ENCODE data around the gene PPARD. TPM values are rescaled to one million over a fixed set of nuclear protein-coding genes. Genes with fewer than 3 reads are reported as not detected.

The PPARD gene
- polyA plus RNA-seq, 3 donors = 1.2 to 22.0 (median 2.4) TPM

DNA sequence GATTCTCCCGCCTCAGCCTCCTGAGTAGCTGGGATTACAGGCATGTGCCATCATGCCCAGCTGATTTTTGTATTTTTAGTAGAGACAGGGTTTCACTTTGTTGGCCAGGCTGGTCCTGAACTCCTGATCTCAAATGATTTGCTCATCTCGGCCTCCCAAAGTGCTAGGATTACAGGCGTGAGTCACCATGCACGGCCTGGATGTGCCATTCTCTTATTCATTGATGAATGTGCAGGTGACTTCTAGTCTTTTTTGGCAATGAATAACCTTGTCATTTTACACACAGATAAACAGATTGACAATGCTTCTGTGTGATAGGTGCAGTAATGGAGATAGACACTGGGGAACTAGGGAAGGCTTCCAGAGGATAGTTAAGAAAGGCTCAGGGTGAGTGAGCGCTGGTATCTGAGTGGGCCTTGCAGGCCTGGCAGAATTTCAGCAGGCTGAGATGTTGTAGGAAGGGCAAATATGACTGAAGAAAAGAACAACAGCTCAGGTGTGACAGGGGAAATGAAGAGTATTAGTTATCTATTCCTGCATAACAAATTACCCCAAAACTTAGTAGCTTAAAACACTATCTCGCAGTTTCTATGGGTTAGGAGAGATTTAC, 23.3 kb downstream of the PPARD start:
- Mint-ChIP-seq H3K27me3 (ENCODE audit: low read depth in 3 of 3) (peaks cover 11 to 18% (median 14%) of the 10 kb centered on the region in 3 donors), H3K27ac (no peak overlapping the region), H3K9me3 (peaks cover 0 to 2% (median 0%) of the 10 kb centered on the region in 7 donors), H3K36me3 (peaks cover 48% of the 10 kb centered on the region in 2 donors), H3K4me1 (peaks cover 55% of the 10 kb centered on the region), H3K4me3 (peak overlapping the region in 1 of 2 donors; percentile 0)
- intact Hi-C loops (cut with micrococcal nuclease) = no loop called here
- Histone ChIP-seq H3K36me3 (replicated peaks in 1 of 2; ENCODE audit: control insufficient read depth in 1 of 2, insufficient read depth in 2 of 2, low read length in 2 of 2) (peaks cover 0 to 4% of the 10 kb centered on the region in 2 donors), H3K27me3 (ENCODE audit: control insufficient read depth in 2 of 2, insufficient read depth in 2 of 2, low read length in 2 of 2) (peaks cover 0 to 7% of the 10 kb centered on the region in 2 donors), H3K4me3 (replicated peaks in 1 of 3; ENCODE audit: low read depth in 2 of 3, low read length in 3 of 3) (no peak overlapping the region), H3K79me2 (ENCODE audit: insufficient read depth, low read length) (peaks cover 4% of the 10 kb centered on the region), H3K4me2 (replicated peaks; ENCODE audit: extremely low read depth, low read length, poor library complexity, severe bottlenecking) (no peak overlapping the region), H2AFZ (ENCODE audit: insufficient read depth, low read depth, low read length, poor library complexity, severe bottlenecking) (no peak overlapping the region), H4K20me1 (ENCODE audit: insufficient read depth, low read length) (peaks cover 52% of the 10 kb centered on the region), H3K9ac (ENCODE audit: insufficient read depth, low read length, poor library complexity, severe bottlenecking) (no peak overlapping the region), H3K27ac (ENCODE audit: low read depth in 1 of 2, low read length in 2 of 2) (no peak overlapping the region), H3K4me1 (ENCODE audit: control insufficient read depth in 1 of 2, insufficient read depth in 2 of 2, low read length in 2 of 2) (peaks cover 42 to 48% of the 10 kb centered on the region in 2 donors), H3K9me3 (replicated peaks in 1 of 2; ENCODE audit: control insufficient read depth in 1 of 2, insufficient read depth in 1 of 2, low read length in 2 of 2) (no peaks in the 10 kb centered on the region)
- DNase-seq = no peak
- WGBS (ENCODE audit: insufficient coverage) = no CpG with 5 or more reads among the region's 6 CpGs
- TF ChIP-seq, protein P1, sequence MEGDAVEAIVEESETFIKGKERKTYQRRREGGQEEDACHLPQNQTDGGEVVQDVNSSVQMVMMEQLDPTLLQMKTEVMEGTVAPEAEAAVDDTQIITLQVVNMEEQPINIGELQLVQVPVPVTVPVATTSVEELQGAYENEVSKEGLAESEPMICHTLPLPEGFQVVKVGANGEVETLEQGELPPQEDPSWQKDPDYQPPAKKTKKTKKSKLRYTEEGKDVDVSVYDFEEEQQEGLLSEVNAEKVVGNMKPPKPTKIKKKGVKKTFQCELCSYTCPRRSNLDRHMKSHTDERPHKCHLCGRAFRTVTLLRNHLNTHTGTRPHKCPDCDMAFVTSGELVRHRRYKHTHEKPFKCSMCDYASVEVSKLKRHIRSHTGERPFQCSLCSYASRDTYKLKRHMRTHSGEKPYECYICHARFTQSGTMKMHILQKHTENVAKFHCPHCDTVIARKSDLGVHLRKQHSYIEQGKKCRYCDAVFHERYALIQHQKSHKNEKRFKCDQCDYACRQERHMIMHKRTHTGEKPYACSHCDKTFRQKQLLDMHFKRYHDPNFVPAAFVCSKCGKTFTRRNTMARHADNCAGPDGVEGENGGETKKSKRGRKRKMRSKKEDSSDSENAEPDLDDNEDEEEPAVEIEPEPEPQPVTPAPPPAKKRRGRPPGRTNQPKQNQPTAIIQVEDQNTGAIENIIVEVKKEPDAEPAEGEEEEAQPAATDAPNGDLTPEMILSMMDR (IDR thresholded peaks at IDR 0.05) = no peak

DNA sequence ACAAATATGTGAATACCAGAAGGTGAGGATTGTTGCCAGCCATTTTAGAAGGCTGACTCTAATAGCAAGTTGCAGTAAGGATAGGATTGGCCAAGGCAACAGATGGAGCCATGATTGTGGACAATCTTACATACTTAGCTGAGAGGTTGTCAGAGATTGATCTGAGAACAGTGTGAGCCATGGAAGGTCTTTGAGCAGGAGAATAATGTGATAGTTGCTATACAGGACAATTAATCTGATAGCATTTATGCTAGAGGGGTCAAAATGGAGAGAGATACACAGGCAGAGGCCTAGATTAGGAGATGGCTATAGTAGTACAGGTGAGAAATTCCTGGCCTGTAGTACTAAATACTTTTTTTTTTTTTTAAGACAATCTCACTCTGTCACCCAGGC, 23.8 kb downstream of the PPARD start:
- Histone ChIP-seq H3K4me1 (ENCODE audit: control insufficient read depth in 1 of 2, insufficient read depth in 2 of 2, low read length in 2 of 2) (peaks cover 47 to 51% of the 10 kb centered on the region in 2 donors), H3K9me3 (replicated peaks in 1 of 2; ENCODE audit: control insufficient read depth in 1 of 2, insufficient read depth in 1 of 2, low read length in 2 of 2) (no peaks in the 10 kb centered on the region), H2AFZ (ENCODE audit: insufficient read depth, low read depth, low read length, poor library complexity, severe bottlenecking) (no peak overlapping the region), H3K27ac (ENCODE audit: low read depth in 1 of 2, low read length in 2 of 2) (no peak overlapping the region), H4K20me1 (ENCODE audit: insufficient read depth, low read length) (peaks cover 47% of the 10 kb centered on the region), H3K4me2 (replicated peaks; ENCODE audit: extremely low read depth, low read length, poor library complexity, severe bottlenecking) (no peak overlapping the region), H3K4me3 (replicated peaks in 1 of 3; ENCODE audit: low read depth in 2 of 3, low read length in 3 of 3) (no peak overlapping the region), H3K36me3 (replicated peaks in 1 of 2; ENCODE audit: control insufficient read depth in 1 of 2, insufficient read depth in 2 of 2, low read length in 2 of 2) (peaks cover 0 to 4% of the 10 kb centered on the region in 2 donors), H3K79me2 (ENCODE audit: insufficient read depth, low read length) (peaks cover 4% of the 10 kb centered on the region), H3K9ac (ENCODE audit: insufficient read depth, low read length, poor library complexity, severe bottlenecking) (no peak overlapping the region), H3K27me3 (ENCODE audit: control insufficient read depth in 2 of 2, insufficient read depth in 2 of 2, low read length in 2 of 2) (peaks cover 0 to 7% of the 10 kb centered on the region in 2 donors)
- H3K9me3 Mint-ChIP-seq = peaks cover 0 to 2% (median 0%) of the 10 kb centered on the region in 7 donors
- H3K27ac Mint-ChIP-seq = no peak overlapping the region
- intact Hi-C loops (cut with micrococcal nuclease) = no loop called here
- H3K36me3 Mint-ChIP-seq = peaks cover 43% of the 10 kb centered on the region in 2 donors
- no peak overlapping the region for H3K4me3 Mint-ChIP-seq
- TF ChIP-seq, protein P1 (IDR thresholded peaks at IDR 0.05) = no peak
- peaks cover 56% of the 10 kb centered on the region for H3K4me1 Mint-ChIP-seq
- H3K27me3 Mint-ChIP-seq (ENCODE audit: low read depth in 3 of 3) = peaks cover 11 to 18% (median 14%) of the 10 kb centered on the region in 3 donors
- DNase-seq = no peak
